Breast epithelium (tissue), 3 donors: ENCODE data around the gene FARP2.

Source experiments
- CTCF ChIP-seq, 3 donors: fragments of 450-650 bp; IDR thresholded peaks; one replicate each; pipeline ENCODE4 v1.5.1; 2016 to 2017; ENCODE audit warnings: antibody characterized with exemption in 3 of 3, mild to moderate bottlenecking in 3 of 3, moderate library complexity in 3 of 3
- POLR2A ChIP-seq: fragments of 450-650 bp; IDR thresholded peaks from one replicate; pipeline ENCODE4 v1.6.1; 2016; ENCODE audit warnings: antibody characterized with exemption, mild to moderate bottlenecking, moderate library complexity
- POLR2AphosphoS5 ChIP-seq, 3 donors: sonication (generic); formaldehyde crosslinking; IDR thresholded peaks; one replicate each; pipeline ENCODE4 v1.6.1; 2017; ENCODE audit warnings: antibody characterized with exemption in 3 of 3

GRCh38 chr2:241321033-241321432 is 35.1 kb upstream of the FARP2 start:
- TF ChIP-seq POLR2A (no peak), POLR2AphosphoS5 (IDR thresholded peaks at IDR 0.05) (no peak), CTCF (IDR thresholded peaks at IDR 0.05) (no peak)
